ENCODE measurements around the gene CLCN4.

- TF ChIP-seq CTCF (IDR thresholded peaks at IDR 0.05) (no peak), POLR2AphosphoS5 (IDR thresholded peaks at IDR 0.05) (no peak)
Observed at GRCh38 chrX:10197279-10198210, 40.8 kb downstream of the CLCN4 start.

Measured in suprapubic skin (tissue), 3 donors.